K562 (cell line): ENCODE measurements around the gene MED20. TPM values are rescaled to one million over a fixed set of nuclear protein-coding genes. Genes with fewer than 3 reads are reported as not detected.

ENCODE experiments used
- ATF1 ChIP-seq, 2 experiments: fragments of 450-650 bp in 1 of 2; IDR thresholded peaks; 2 replicates each; pipeline ENCODE4 v1.6.1; 2016; ENCODE audit warnings: missing compliant biosample characterization in 1 of 2, missing genetic modification characterization in 1 of 2
- BRD9 ChIP-seq: fragments of 450-650 bp; IDR thresholded peaks from 2 replicates; pipeline ENCODE4 v1.6.1; 2018; ENCODE audit warnings: low read depth; ENCODE audit not compliant: partially characterized antibody
- E4F1 ChIP-seq: fragments of 250-450 bp; sonication (Bioruptor Pico); IDR thresholded peaks from 2 replicates; pipeline ENCODE4 v1.5.0; 2021; ENCODE audit warnings: mild to moderate bottlenecking, borderline replicate concordance
- GTF2B ChIP-seq: IDR thresholded peaks from 2 replicates; pipeline ENCODE4 v1.6.1; 2011; ENCODE audit not compliant: insufficient read length; ENCODE audit errors: extremely low read depth
- ILK ChIP-seq: fragments of 450-650 bp; IDR thresholded peaks from 2 replicates; pipeline ENCODE4 v1.6.1; 2016; ENCODE audit warnings: missing genetic modification characterization, low read depth, mild to moderate bottlenecking, missing compliant biosample characterization, moderate library complexity, borderline replicate concordance
- IRF1 ChIP-seq: sonication (generic); formaldehyde crosslinking; IDR thresholded peaks from 2 replicates; pipeline ENCODE4 v1.8.0; 2022; ENCODE audit warnings: missing genetic modification reagents, mild to moderate bottlenecking, borderline replicate concordance
- MLLT1 ChIP-seq, 2 experiments: fragments of 450-650 bp; IDR thresholded peaks; 2 replicates each; pipeline ENCODE4 v1.6.1; 2016
- MTF1 ChIP-seq: fragments of 250-450 bp; sonication (Bioruptor Pico); IDR thresholded peaks from 2 replicates; pipeline ENCODE4 v1.9.0; 2021; ENCODE audit warnings: moderate library complexity, mild to moderate bottlenecking, inconsistent platforms, borderline replicate concordance
- RNF219 ChIP-seq: fragments of 250-450 bp; sonication (Bioruptor Pico); IDR thresholded peaks from 2 replicates; pipeline ENCODE4 v1.5.0; 2022; ENCODE audit warnings: mild to moderate bottlenecking
- SMARCA5 ChIP-seq: fragments of 450-650 bp; IDR thresholded peaks from 2 replicates; pipeline ENCODE4 v1.6.1; 2016
- TFE3 ChIP-seq: fragments of 450-650 bp; formaldehyde crosslinking; IDR thresholded peaks from 2 replicates; pipeline ENCODE4 v1.4.0; 2020; ENCODE audit warnings: mild to moderate bottlenecking, mixed read lengths
- ZC3H4 ChIP-seq: sonication (generic); formaldehyde crosslinking; IDR thresholded peaks from 2 replicates; pipeline ENCODE4 v1.9.0; 2021; ENCODE audit warnings: missing genetic modification reagents, borderline replicate concordance
- ZNF217 ChIP-seq: sonication (generic); formaldehyde crosslinking; IDR thresholded peaks from 2 replicates; pipeline ENCODE4 v1.8.0; 2022; ENCODE audit warnings: mild to moderate bottlenecking, missing genetic modification reagents
- polyA plus RNA-seq, 8 experiments: library from polyadenylated mRNA; depleted of rRNA in 4 of 8; stranded (reverse) in 5 of 8; unstranded in 3 of 8; fragments of >200 nt; fragmentation: Nextera tagmentation in 2 of 8; fragmentation: Illumina TruSeq in 1 of 8; extraction: Ambion mirVana in 2 of 8; extraction: Trizol in 1 of 8; gene quantifications; 2 replicates each; pipeline versions ENCODE4 v1.2.1 to v1.2.3, GENCODE V29; 2011 to 2014; ENCODE audit warnings: inconsistent platforms in 1 of 8, missing spikeins in 1 of 8
- total RNA-seq, 7 experiments: library from RNA; depleted of rRNA in 6 of 7; stranded (reverse); fragments of >200 nt in 6 of 7; fragmentation: Illumina TruSeq in 2 of 7; extraction: Trizol in 2 of 7; gene quantifications; 2 replicates each; pipeline versions ENCODE4 v1.2.1 to v1.2.3, GENCODE V29; 2011 to 2021; ENCODE audit warnings: low replicate concordance in 1 of 7
- TF ChIP-seq, protein P1 (sequence below): fragments of 450-650 bp; IDR thresholded peaks from 2 replicates; pipeline ENCODE4 v1.6.1; 2017; ENCODE audit warnings: antibody characterized with exemption

Gene MED20
- total and polyA plus RNA-seq, 9 of the 15 experiments (the other 6 are each of a cell fraction or from before 2014, with no cell fraction given), result 27.3 to 80.9 (median 46.0) TPM

DNA sequence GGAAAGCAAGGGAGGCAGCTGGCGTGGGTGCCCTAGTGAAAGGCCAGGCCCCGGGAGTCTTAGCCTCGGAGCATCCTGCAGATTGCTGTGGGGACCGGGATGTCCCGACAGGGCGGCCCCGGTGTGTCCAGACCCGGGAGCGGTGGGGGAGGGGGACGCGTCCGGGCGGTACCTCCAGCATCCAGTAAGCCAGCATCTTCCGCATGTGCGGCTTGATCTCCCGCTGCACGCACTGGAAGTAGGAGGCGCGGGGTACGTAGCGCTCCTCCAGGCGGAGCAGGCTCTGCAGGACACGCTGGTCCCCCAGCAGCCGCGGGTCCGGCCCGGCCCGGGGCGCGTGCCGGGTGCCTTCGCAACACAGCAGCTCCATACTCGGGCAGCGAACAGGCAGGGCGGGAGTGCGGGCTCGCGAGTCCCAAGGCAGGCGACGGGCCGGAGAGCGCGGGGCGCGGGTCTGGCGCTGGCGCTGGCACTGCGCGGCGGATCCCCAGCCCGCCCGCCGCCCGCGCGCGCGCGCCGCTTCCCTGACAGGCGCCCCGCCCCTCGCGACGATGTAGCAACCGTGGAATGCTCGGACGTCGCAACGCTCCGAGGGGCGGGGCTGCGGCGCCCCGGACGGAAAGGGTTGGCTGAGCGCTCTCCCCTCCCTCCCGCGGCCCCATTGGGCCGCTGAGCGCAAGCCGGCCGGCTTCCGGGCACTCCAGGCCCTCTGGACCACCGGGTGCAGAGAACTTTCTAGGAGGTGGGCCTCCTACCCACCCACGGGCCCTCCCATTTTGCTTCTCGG lies 20.5 kb upstream of the MED20 start, which contains the start of gene CCND3 (continued):
- TF ChIP-seq, protein P1, sequence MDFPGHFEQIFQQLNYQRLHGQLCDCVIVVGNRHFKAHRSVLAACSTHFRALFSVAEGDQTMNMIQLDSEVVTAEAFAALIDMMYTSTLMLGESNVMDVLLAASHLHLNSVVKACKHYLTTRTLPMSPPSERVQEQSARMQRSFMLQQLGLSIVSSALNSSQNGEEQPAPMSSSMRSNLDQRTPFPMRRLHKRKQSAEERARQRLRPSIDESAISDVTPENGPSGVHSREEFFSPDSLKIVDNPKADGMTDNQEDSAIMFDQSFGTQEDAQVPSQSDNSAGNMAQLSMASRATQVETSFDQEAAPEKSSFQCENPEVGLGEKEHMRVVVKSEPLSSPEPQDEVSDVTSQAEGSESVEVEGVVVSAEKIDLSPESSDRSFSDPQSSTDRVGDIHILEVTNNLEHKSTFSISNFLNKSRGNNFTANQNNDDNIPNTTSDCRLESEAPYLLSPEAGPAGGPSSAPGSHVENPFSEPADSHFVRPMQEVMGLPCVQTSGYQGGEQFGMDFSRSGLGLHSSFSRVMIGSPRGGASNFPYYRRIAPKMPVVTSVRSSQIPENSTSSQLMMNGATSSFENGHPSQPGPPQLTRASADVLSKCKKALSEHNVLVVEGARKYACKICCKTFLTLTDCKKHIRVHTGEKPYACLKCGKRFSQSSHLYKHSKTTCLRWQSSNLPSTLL, result no peak
- TF ChIP-seq RNF219 (CRISPR knock-in tag) (no peak), ZNF217 (CRISPR knock-in tag) (no peak), ATF1 (CRISPR knock-in tag; IDR thresholded peaks at IDR 0.05) (no peak), ATF1 (tag; IDR thresholded peaks at IDR 0.05) (peak; percentile 45), BRD9 (no peak), MTF1 (no peak), E4F1 (CRISPR knock-in tag) (peak; percentile 69; the same call in 1 of the 2 replicates), SMARCA5 (no peak), IRF1 (CRISPR knock-in tag) (no peak), ZC3H4 (0 out of 2 replicates have a peak, but pooled peaks have one; percentile 23), TFE3 (no peak), ILK (tag) (no peak), GTF2B (no peak), MLLT1 (IDR thresholded peaks at IDR 0.05) (0 out of 4 replicates have a peak, but pooled peaks have one; percentile 23 to 37)
